NT2/D1 (cell line): ENCODE data around the gene STX5.

ENCODE experiments used
- SUZ12 ChIP-seq: IDR thresholded peaks from 2 replicates; pipeline ENCODE4 v1.6.1; 2011; ENCODE audit not compliant: insufficient read length, insufficient read depth; ENCODE audit errors: extremely low read depth
- YY1 ChIP-seq: IDR thresholded peaks from 2 replicates; pipeline ENCODE4 v1.6.1; 2011; ENCODE audit not compliant: insufficient read length, insufficient read depth
- ZNF274 ChIP-seq: IDR thresholded peaks from 2 replicates; pipeline ENCODE4 v1.6.1; 2011; ENCODE audit warnings: mild to moderate bottlenecking, low read depth, low read length

- TF ChIP-seq SUZ12: no peak
- no peak for TF ChIP-seq ZNF274
- TF ChIP-seq YY1: no peak
Measured at GRCh38 chr11:62788991-62789390, 42.9 kb downstream of the STX5 start.
